Smooth muscle cell (in vitro differentiated cells): ENCODE results near the gene SAT1. TPM values are rescaled to one million over a fixed set of nuclear protein-coding genes. Genes with fewer than 3 reads are reported as not detected.

Source experiments
- DNase-seq: peaks from one replicate; lab custom pipeline; 2025; ENCODE audit not compliant: unreplicated experiment; lab: John Stamatoyannopoulos, UW
- H2AFZ ChIP-seq: fragments of 200-600 bp; sonication (generic); 2 replicates; pipeline ENCODE4 v1.6.0; 2016; ENCODE audit warnings: antibody characterized with exemption, low read depth, mild to moderate bottlenecking
- H3F3A ChIP-seq: fragments of 200-600 bp; sonication (generic); 2 replicates; pipeline ENCODE4 v1.6.0; 2017; ENCODE audit warnings: antibody characterized with exemption, low read depth
- H3K27ac ChIP-seq: fragments of 200-600 bp; sonication (generic); 2 replicates; pipeline ENCODE4 v1.5.1; 2016; ENCODE audit warnings: low read depth, mild to moderate bottlenecking
- H3K27me3 ChIP-seq: fragments of 200-600 bp; sonication (generic); 2 replicates; pipeline ENCODE4 v1.6.1; 2016; ENCODE audit warnings: low read depth, mild to moderate bottlenecking
- H3K36me3 ChIP-seq: fragments of 200-600 bp; sonication (generic); 2 replicates; pipeline ENCODE4 v1.5.1; 2016; ENCODE audit warnings: low read depth
- H3K4me1 ChIP-seq: fragments of 200-600 bp; sonication (generic); 2 replicates; pipeline ENCODE4 v1.5.1; 2016; ENCODE audit warnings: low read depth
- H3K4me2 ChIP-seq: fragments of 200-600 bp; sonication (generic); 2 replicates; pipeline ENCODE4 v1.6.0; 2016; ENCODE audit warnings: mild to moderate bottlenecking
- H3K4me3 ChIP-seq: fragments of 200-600 bp; sonication (generic); 2 replicates; pipeline ENCODE4 v1.5.1; 2016; ENCODE audit warnings: mild to moderate bottlenecking
- H3K79me2 ChIP-seq: fragments of 200-600 bp; sonication (generic); 2 replicates; pipeline ENCODE4 v1.6.0; 2016; ENCODE audit warnings: low read depth, mild to moderate bottlenecking
- H3K9ac ChIP-seq: fragments of 200-600 bp; sonication (generic); 2 replicates; pipeline ENCODE4 v1.6.0; 2016; ENCODE audit warnings: low read depth
- H3K9me3 ChIP-seq: fragments of 200-600 bp; sonication (generic); replicated peaks from 2 replicates; pipeline ENCODE4 v1.5.1; 2016; ENCODE audit warnings: low read depth
- H4K20me1 ChIP-seq: fragments of 200-600 bp; sonication (generic); 2 replicates; pipeline ENCODE4 v1.6.0; 2016; ENCODE audit warnings: low read depth
- CTCF ChIP-seq: fragments of 200-600 bp; sonication (generic); IDR thresholded peaks from 2 replicates; pipeline ENCODE4 v1.5.1; 2017; ENCODE audit warnings: borderline replicate concordance, mild to moderate bottlenecking, antibody characterized with exemption; ENCODE audit not compliant: insufficient read depth, poor library complexity, severe bottlenecking
- WGBS: methylation state at CpG from one replicate; pipeline ENCODE4 v1.1.7; 2016; ENCODE audit warnings: low lambda C conversion rate; 5-methylcytosine and 5-hydroxymethylcytosine counted together
- polyA plus RNA-seq: library from polyadenylated mRNA; unstranded; fragments of >200 nt; fragmentation: Nextera tagmentation; extraction: Ambion mirVana; gene quantifications from 2 replicates; pipeline ENCODE4 v1.2.1, GENCODE V29; 2016
- total RNA-seq: library from RNA; depleted of rRNA; stranded (reverse); fragments of >200 nt; gene quantifications from 2 replicates; pipeline ENCODE4 v1.2.3, GENCODE V29; 2014

The SAT1 gene
- total and polyA plus RNA-seq, 2 experiments from 2014 or later = 399 to 777 TPM

DNA sequence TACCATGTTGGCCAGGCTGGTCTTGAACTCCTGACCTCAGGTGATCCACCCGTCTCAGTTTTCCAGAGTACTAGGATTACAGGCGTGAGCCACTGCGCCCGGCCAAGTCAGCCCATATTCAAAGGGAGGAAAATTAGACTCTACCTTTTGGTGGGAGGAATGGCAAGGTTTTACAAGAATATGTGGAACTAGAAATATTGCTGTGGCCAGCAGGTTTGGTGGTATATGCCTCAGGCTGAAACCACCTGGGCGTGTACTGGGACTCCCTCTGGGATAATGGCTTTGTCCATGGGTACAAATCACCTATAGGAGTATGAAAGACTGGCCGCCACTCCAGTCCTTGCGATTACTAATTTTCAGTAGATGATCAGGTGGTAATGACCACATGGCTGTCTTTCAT, 32.4 kb downstream of the SAT1 start:
- Histone ChIP-seq H3K27me3 (no peaks in the 10 kb centered on the region), H3K4me2 (no peak overlapping the region), H3K27ac (no peak overlapping the region), H2AFZ (no peak overlapping the region), H3K4me1 (no peaks in the 10 kb centered on the region), H3F3A (no peaks in the 10 kb centered on the region), H4K20me1 (no peaks in the 10 kb centered on the region), H3K4me3 (no peak overlapping the region), H3K36me3 (no peaks in the 10 kb centered on the region), H3K9me3 (no peaks in the 10 kb centered on the region), H3K9ac (no peak overlapping the region), H3K79me2 (no peaks in the 10 kb centered on the region)
- no peak for DNase-seq
- no peak for TF ChIP-seq CTCF
- WGBS = 97% methylated on average over 7 of the region's 7 CpGs

GRCh38 chrX:23816179-23816578, 33.2 kb downstream of the SAT1 start:
- Histone ChIP-seq H3K4me3 (no peak overlapping the region), H4K20me1 (no peaks in the 10 kb centered on the region), H2AFZ (no peak overlapping the region), H3K9me3 (no peaks in the 10 kb centered on the region), H3K27ac (no peak overlapping the region), H3K27me3 (no peaks in the 10 kb centered on the region), H3K4me1 (no peaks in the 10 kb centered on the region), H3F3A (no peaks in the 10 kb centered on the region), H3K36me3 (no peaks in the 10 kb centered on the region), H3K9ac (no peak overlapping the region), H3K4me2 (no peak overlapping the region), H3K79me2 (no peaks in the 10 kb centered on the region)
- WGBS = 76% methylated on average over 4 of the region's 4 CpGs
- no peak for DNase-seq
- TF ChIP-seq CTCF = no peak

GRCh38 chrX:23817979-23818336, 35.0 kb downstream of the SAT1 start:
- H3K27ac ChIP-seq = no peak overlapping the region
- no peak overlapping the region for H3K4me3 ChIP-seq
- no peaks in the 10 kb centered on the region for H3K4me1 ChIP-seq
- no peak for TF ChIP-seq CTCF
- no peak overlapping the region for H3K4me2 ChIP-seq
- H4K20me1 ChIP-seq = no peaks in the 10 kb centered on the region
- no peaks in the 10 kb centered on the region for H3K27me3 ChIP-seq
- no peak for DNase-seq
- no peaks in the 10 kb centered on the region for H3K36me3 ChIP-seq
- no peak overlapping the region for H2AFZ ChIP-seq
- H3F3A ChIP-seq = no peaks in the 10 kb centered on the region
- no peaks in the 10 kb centered on the region for H3K9me3 ChIP-seq
- H3K79me2 ChIP-seq = no peaks in the 10 kb centered on the region
- WGBS = 96% methylated on average over 3 of the region's 3 CpGs
- no peak overlapping the region for H3K9ac ChIP-seq

DNA sequence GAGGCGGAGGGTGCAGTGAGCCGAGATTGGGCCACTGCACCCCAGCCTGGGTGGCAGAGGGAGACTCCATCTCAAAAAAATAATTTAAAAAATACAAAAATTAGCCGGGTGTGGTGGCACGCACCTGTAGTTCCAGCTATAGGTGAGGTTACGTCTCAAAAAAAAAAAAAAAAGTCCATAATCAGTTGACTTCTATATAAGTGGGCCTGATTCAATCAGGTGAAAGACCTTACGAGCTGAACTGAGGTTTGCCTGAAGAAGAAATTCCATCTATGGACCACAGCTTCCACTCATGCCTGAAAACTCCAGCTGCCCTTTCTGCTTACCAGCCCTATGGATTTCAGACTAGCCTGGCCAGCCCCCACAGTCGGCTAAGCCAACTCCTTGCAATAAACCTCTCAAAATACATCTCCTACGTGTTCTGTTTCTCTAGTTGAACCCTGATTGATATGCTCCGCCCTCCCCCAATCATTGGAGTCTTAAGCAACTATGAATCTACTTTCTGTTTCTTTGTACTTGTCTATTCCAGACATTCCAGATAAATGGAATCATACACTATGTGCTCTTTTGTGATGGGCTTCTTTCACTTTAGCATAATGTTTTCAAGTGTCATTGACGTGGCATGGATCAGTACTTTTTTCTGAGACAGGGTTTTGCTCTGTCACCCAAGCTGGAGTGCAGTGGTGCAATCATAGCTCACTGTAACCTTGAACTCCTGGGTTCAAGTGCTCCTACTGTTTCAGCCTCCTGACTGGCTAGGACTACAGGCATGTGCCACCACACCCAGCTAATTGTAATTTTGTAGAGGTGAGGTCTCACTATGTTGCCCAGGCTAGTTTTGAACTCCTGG, 36.6 kb downstream of the SAT1 start:
- Histone ChIP-seq H3K27ac (no peak overlapping the region), H3F3A (no peaks in the 10 kb centered on the region), H3K36me3 (no peaks in the 10 kb centered on the region), H3K4me1 (no peaks in the 10 kb centered on the region), H2AFZ (no peak overlapping the region), H3K4me2 (no peak overlapping the region), H3K9me3 (no peaks in the 10 kb centered on the region), H3K27me3 (no peaks in the 10 kb centered on the region), H3K79me2 (no peaks in the 10 kb centered on the region), H3K9ac (no peak overlapping the region), H3K4me3 (no peak overlapping the region), H4K20me1 (no peaks in the 10 kb centered on the region)
- WGBS = 90% methylated on average over 10 of the region's 10 CpGs
- no peak for TF ChIP-seq CTCF
- DNase-seq = no peak
